ENCODE results near the gene STK17A. TPM values are rescaled to one million over a fixed set of nuclear protein-coding genes. Genes with fewer than 3 reads are reported as not detected.

STK17A gene
- total RNA-seq, 1 donor from 2014 or later = 28.6 TPM

DNA sequence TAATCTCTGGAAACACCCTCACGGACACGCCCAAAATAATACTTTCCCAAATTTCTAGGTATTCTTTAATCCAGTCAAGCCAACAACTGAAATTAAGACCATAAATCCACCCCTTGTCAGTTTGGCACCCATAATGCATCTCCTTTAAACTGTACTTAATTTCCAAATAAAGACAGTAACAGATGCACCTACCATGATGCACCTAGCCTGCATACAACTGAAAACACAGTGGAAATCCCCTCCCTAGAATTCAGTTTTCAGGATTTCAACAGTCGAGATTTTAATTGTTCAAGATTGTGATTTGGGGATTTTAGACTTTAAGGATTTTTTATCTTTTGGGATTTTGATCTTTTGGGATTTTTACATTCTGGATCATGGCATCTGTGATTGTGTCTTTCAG, 17.1 kb downstream of the STK17A start:
- Mint-ChIP-seq H3K27me3 (ENCODE audit: unreplicated experiment) (no peaks in the 10 kb centered on the region), H3K36me3 (ENCODE audit: low read depth, unreplicated experiment) (peaks cover 3% of the 10 kb centered on the region), H3K27ac (ENCODE audit: unreplicated experiment) (no peak overlapping the region), H3K4me1 (ENCODE audit: unreplicated experiment) (no peaks in the 10 kb centered on the region), H3K9me3 (ENCODE audit: unreplicated experiment) (no peaks in the 10 kb centered on the region), H3K4me3 (ENCODE audit: unreplicated experiment) (no peak overlapping the region)
- DNase-seq (ENCODE audit: low spot score) = no peak
- TF ChIP-seq, protein P1, sequence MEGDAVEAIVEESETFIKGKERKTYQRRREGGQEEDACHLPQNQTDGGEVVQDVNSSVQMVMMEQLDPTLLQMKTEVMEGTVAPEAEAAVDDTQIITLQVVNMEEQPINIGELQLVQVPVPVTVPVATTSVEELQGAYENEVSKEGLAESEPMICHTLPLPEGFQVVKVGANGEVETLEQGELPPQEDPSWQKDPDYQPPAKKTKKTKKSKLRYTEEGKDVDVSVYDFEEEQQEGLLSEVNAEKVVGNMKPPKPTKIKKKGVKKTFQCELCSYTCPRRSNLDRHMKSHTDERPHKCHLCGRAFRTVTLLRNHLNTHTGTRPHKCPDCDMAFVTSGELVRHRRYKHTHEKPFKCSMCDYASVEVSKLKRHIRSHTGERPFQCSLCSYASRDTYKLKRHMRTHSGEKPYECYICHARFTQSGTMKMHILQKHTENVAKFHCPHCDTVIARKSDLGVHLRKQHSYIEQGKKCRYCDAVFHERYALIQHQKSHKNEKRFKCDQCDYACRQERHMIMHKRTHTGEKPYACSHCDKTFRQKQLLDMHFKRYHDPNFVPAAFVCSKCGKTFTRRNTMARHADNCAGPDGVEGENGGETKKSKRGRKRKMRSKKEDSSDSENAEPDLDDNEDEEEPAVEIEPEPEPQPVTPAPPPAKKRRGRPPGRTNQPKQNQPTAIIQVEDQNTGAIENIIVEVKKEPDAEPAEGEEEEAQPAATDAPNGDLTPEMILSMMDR (IDR thresholded peaks at IDR 0.05; ENCODE audit: unreplicated experiment) = no peak

DNA sequence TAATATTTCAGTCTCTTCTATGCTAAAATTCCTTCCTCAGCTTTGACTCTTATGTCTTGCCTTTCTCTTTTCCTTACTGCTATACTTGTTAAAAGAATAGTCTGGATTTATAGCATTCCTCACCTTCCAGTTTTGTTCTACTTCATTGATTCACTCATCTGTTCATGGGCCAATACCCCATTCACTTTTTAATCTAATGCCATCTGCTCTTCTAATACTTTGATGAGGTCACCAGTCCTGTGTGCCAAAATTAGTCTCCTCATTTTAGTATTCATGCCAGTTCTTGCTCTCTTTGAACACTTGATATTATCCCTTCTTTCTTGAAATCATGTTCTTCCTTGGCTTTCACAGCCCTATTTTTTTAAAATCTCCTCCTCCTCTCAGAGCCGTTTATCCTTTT, 19.3 kb downstream of the STK17A start:
- no peak for DNase-seq (ENCODE audit: low spot score)
- H3K36me3 Mint-ChIP-seq (ENCODE audit: low read depth, unreplicated experiment) = no peaks in the 10 kb centered on the region
- no peak overlapping the region for H3K4me3 Mint-ChIP-seq (ENCODE audit: unreplicated experiment)
- H3K27me3 Mint-ChIP-seq (ENCODE audit: unreplicated experiment) = no peaks in the 10 kb centered on the region
- no peaks in the 10 kb centered on the region for H3K9me3 Mint-ChIP-seq (ENCODE audit: unreplicated experiment)
- H3K4me1 Mint-ChIP-seq (ENCODE audit: unreplicated experiment) = no peaks in the 10 kb centered on the region
- TF ChIP-seq, protein P1 (IDR thresholded peaks at IDR 0.05; ENCODE audit: unreplicated experiment) = no peak
- no peak overlapping the region for H3K27ac Mint-ChIP-seq (ENCODE audit: unreplicated experiment)

DNA sequence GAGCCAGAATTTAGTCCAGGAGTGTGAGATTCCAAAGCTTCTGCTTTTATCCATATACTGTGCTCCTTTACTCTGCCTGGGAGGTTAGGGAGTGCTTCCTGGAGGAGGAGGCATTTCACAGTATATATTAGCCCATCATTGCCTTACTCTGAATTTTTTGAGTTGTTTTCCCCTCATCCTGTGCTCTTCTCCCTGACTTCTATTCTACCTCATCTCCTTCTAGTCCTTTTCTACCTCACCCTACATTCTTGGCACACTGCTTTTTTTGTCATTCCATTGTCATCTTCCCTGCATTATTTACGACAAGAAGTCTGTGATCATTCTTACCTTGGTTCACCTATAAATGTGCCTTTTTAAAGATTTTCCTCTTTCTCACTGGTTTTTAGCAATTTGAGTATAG, 21.3 kb downstream of the STK17A start:
- TF ChIP-seq, protein P1 (IDR thresholded peaks at IDR 0.05; ENCODE audit: unreplicated experiment) = no peak
- H3K9me3 Mint-ChIP-seq (ENCODE audit: unreplicated experiment) = no peaks in the 10 kb centered on the region
- peaks cover 8% of the 10 kb centered on the region for H3K36me3 Mint-ChIP-seq (ENCODE audit: low read depth, unreplicated experiment)
- H3K27me3 Mint-ChIP-seq (ENCODE audit: unreplicated experiment) = no peaks in the 10 kb centered on the region
- no peak overlapping the region for H3K4me3 Mint-ChIP-seq (ENCODE audit: unreplicated experiment)
- no peak overlapping the region for H3K27ac Mint-ChIP-seq (ENCODE audit: unreplicated experiment)
- H3K4me1 Mint-ChIP-seq (ENCODE audit: unreplicated experiment) = peaks cover 4% of the 10 kb centered on the region
- no peak for DNase-seq (ENCODE audit: low spot score)

DNA sequence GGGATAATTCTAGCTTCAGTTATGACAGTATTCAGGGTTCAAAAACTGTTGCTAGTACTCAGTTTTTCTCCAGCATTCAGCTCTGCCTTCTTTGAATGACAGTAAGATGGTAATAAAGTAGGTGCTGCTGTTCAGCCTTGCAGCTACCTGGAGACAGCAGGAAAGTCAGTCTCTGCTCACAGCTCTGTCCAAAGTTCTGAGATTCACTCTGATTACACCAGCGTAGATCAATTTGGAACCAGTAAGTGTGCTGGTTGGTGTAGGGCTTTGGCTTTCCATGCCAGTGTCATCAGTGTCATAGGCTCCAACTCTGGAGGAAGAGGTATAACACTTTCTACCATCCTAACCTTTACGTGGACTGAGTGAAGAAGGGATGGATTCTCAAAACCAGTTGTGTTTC, 26.2 kb downstream of the STK17A start:
- no peaks in the 10 kb centered on the region for H3K27me3 Mint-ChIP-seq (ENCODE audit: unreplicated experiment)
- no peak for DNase-seq (ENCODE audit: low spot score)
- no peak overlapping the region for H3K27ac Mint-ChIP-seq (ENCODE audit: unreplicated experiment)
- peaks cover 17% of the 10 kb centered on the region for H3K36me3 Mint-ChIP-seq (ENCODE audit: low read depth, unreplicated experiment)
- TF ChIP-seq, protein P1 (IDR thresholded peaks at IDR 0.05; ENCODE audit: unreplicated experiment) = no peak
- H3K9me3 Mint-ChIP-seq (ENCODE audit: unreplicated experiment) = no peaks in the 10 kb centered on the region
- H3K4me1 Mint-ChIP-seq (ENCODE audit: unreplicated experiment) = peaks cover 9% of the 10 kb centered on the region
- no peak overlapping the region for H3K4me3 Mint-ChIP-seq (ENCODE audit: unreplicated experiment)

DNA sequence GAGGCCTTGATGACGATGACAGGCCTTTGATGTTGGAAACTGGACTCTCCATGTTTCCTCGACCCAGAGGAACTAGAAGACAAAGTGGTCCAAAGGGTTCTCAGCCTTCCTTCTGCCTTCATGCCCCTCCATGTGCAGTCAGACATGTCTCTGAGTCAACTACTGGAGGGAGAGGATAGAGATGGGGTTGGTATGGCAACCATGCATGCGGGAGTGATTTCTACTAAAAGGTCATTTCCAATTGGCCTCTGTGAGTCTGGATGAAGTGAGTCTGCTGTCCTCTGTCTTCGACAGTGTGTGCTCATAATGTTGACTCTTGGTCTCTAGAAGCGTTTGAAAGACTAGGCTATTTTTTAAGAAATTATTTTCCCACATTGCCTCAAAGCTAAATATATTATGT, 29.2 kb downstream of the STK17A start:
- no peak overlapping the region for H3K4me3 Mint-ChIP-seq (ENCODE audit: unreplicated experiment)
- TF ChIP-seq, protein P1 (IDR thresholded peaks at IDR 0.05; ENCODE audit: unreplicated experiment) = no peak
- no peak for DNase-seq (ENCODE audit: low spot score)

More for the DNA sequence above, 29.2 kb downstream of the STK17A start:
- H3K36me3 Mint-ChIP-seq (ENCODE audit: low read depth, unreplicated experiment) = peaks cover 22% of the 10 kb centered on the region
- peaks cover 23% of the 10 kb centered on the region for H3K4me1 Mint-ChIP-seq (ENCODE audit: unreplicated experiment)
- no peak overlapping the region for H3K27ac Mint-ChIP-seq (ENCODE audit: unreplicated experiment)
- no peaks in the 10 kb centered on the region for H3K9me3 Mint-ChIP-seq (ENCODE audit: unreplicated experiment)
- no peaks in the 10 kb centered on the region for H3K27me3 Mint-ChIP-seq (ENCODE audit: unreplicated experiment)

Data from endothelial cell (in vitro differentiated cells).